Activated CD4-positive, alpha-beta memory T cell treated with anti-CD3 and anti-CD28 coated beads, Interleukin-2, amount 10 ng/mL, durations not matched to agents 7 days and 5 days (primary cell): ENCODE measurements around the gene PPP1R2. TPM values are rescaled to one million over a fixed set of nuclear protein-coding genes. Genes with fewer than 3 reads are reported as not detected.

ENCODE experiments used
- CTCF ChIA-PET: fragments of 350-600 bp; sonication (Branson Sonifier 250); formaldehyde crosslinking; loops from one replicate; lab custom pipeline; 2021; ENCODE audit warnings: antibody characterized with exemption, inconsistent platforms; lab: Charles Lee
- POLR2A ChIA-PET: fragments of 350-600 bp; sonication (Branson Sonifier 250); formaldehyde crosslinking; loops from one replicate; lab custom pipeline; 2021; ENCODE audit warnings: antibody characterized with exemption; lab: Charles Lee
- DNase-seq: peaks from one replicate; pipeline ENCODE4 v3.0.0-alpha.2; 2020
- H3K27ac Mint-ChIP-seq: one replicate; pipeline ENCODE4 v1.8.0; 2021; ENCODE audit warnings: mild to moderate bottlenecking, mixed read lengths
- H3K27me3 Mint-ChIP-seq: one replicate; pipeline ENCODE4 v1.8.0; 2021; ENCODE audit warnings: mixed read lengths
- H3K36me3 Mint-ChIP-seq: one replicate; pipeline ENCODE4 v1.8.0; 2021; ENCODE audit warnings: low read depth, mixed read lengths
- H3K4me1 Mint-ChIP-seq: one replicate; pipeline ENCODE4 v1.8.0; 2021; ENCODE audit warnings: mixed read lengths
- H3K4me3 Mint-ChIP-seq: one replicate; pipeline ENCODE4 v1.8.0; 2021; ENCODE audit warnings: mild to moderate bottlenecking, mixed read lengths
- H3K9me3 Mint-ChIP-seq: one replicate; pipeline ENCODE4 v1.8.0; 2021; ENCODE audit warnings: mixed read lengths
- total RNA-seq, 2 experiments: library from RNA; stranded (reverse); gene quantifications; one replicate each; pipeline ENCODE4 v1.2.3, GENCODE V29; 2021

Gene PPP1R2
- total RNA-seq, 2 experiments from 2014 or later: 75.0 to 81.8 TPM

DNA sequence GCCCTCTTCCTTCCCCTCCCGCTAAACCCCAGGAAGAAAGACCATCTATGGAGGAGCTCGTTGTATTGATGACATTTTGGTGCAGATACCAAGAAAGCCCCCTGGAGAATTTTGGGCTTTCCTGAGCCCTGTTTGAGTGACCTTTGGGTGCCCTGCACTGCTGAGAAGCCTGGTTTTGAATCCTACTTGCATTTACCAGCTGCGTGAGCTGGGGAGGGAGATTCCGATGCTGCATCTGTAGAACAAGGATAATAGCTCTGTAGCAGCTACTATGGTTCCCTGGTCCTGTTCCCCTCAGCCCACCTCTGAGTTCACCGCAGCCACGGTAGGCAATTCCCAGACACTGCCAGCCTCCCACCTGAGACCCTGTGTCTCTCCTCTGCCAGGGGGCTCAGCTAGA, 35.4 kb upstream of the PPP1R2 start:
- no peaks in the 10 kb centered on the region for H3K36me3 Mint-ChIP-seq
- ChIA-PET CTCF (no interaction called here), POLR2A (no interaction called here)
- DNase-seq: no peak
- no peak overlapping the region for H3K4me3 Mint-ChIP-seq
- H3K4me1 Mint-ChIP-seq: peaks cover 2% of the 10 kb centered on the region
- H3K27ac Mint-ChIP-seq: no peak overlapping the region
- no peaks in the 10 kb centered on the region for H3K9me3 Mint-ChIP-seq
- H3K27me3 Mint-ChIP-seq: peaks cover 5% of the 10 kb centered on the region

DNA sequence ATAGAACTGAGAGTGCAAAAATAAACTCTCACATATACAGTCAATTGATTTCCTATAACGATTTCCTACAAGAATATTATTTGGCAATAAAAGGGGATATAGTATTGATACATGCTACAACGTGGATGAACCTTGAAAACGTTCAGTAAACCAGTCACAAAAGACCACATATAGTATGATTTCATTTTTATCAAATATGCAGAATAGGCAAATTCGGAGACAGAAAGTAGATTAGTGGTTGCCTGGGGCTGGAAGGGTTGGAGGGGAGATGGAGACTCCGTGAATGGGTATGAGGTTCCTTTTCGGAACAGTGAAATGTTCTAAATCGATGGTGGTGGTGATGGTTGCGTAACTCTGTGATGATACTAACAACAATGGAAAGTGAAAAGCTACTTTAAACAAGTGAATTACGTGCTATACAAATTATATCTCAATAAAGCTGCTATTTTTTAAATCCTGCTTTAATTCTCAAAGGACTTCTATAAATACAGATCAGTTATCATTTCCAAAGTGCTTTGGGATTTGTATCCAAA, 34.6 kb upstream of the PPP1R2 start:
- Mint-ChIP-seq H3K27ac (no peak overlapping the region), H3K27me3 (peaks cover 5% of the 10 kb centered on the region), H3K4me3 (no peak overlapping the region), H3K36me3 (no peaks in the 10 kb centered on the region), H3K4me1 (peaks cover 2% of the 10 kb centered on the region), H3K9me3 (no peaks in the 10 kb centered on the region)
- ChIA-PET POLR2A (no interaction called here), CTCF (no interaction called here)
- DNase-seq: no peak

DNA sequence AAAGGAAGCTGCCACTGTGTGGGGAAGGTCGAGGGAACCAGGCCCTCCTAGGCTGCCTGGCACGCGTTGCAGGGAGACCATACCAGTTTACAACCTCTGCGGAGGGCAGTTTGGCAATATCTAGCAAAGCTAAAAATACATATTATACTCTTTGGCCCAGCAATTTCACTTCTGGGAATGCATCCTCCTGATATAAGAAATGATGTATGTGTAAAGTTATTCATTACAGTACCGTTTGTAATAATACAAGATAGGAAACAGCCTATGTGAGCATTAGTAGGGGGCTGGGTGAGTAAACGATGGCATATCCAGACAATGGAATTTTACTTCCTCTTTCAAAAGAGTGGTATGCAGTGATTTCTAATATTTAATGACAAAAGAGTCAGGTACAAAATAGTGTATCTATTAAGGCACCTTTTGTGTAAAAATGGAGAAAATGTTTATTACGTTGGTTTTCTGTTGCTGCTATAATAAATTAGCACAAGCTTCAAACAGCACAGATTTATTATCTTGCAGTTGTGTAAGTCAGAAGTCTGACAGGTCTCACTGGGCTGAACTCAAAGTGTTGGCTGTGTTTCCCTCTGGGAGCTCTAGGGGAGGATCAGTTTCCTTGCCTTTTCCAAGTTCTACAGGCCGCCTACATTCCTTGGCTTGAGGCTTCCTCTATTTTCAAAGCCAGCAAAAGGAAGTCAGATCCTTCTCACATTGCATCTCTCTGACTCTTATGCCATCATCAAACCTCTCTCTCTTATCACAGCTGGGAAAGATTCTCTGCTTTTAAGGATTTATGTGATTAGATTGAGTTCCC, 31.6 kb upstream of the PPP1R2 start:
- Mint-ChIP-seq H3K27me3 (peaks cover 5% of the 10 kb centered on the region), H3K4me3 (no peak overlapping the region), H3K4me1 (peaks cover 2% of the 10 kb centered on the region), H3K27ac (no peak overlapping the region), H3K36me3 (no peaks in the 10 kb centered on the region), H3K9me3 (no peaks in the 10 kb centered on the region)
- no peak for DNase-seq
- POLR2A ChIA-PET: no interaction called here
- CTCF ChIA-PET: no interaction called here

DNA sequence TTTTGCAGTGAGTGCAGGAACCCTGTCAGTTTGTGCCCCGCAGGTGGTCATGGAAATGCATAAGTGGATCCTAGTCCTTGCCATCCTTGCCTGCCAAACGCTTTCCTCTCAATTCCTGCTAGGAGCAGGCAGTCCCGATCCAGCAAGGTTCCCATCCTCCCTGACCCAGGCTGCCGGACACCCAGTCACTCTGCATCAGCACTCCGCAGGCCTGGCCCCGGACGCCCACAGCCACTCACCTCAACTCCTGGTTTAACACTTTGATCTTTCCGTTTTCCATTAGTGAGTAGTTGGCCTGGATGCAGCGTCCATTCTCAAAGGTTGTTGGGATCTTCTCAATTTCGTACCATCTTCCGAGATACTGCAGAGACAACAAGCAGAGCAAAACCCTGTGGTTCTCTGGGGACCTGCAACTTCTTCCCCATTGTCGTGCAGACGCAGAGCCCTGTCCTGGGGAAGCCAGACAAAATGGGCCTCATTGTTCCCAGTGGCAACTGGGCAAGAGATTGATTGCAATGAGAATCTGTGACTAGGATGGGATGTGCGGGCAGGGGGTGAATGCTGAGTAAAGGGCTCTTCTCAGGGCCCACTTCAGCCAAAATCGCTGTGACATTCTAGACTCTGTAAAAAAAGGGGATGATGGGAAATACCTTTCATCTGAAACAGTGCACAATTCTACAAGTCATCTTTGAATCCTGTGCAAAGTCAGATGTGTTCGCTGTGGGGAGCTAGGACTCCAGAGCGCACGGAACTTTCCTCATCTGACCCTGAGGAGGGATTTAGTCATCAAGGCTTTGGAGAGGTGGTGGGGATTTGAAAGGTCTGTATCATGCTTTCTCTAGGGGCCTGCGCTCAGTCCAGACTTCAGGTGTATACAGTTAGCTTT, 30.7 kb upstream of the PPP1R2 start:
- DNase-seq: no peak
- Mint-ChIP-seq H3K27ac (no peak overlapping the region), H3K4me3 (no peak overlapping the region), H3K27me3 (peaks cover 5% of the 10 kb centered on the region), H3K4me1 (peaks cover 2% of the 10 kb centered on the region), H3K36me3 (no peaks in the 10 kb centered on the region), H3K9me3 (no peaks in the 10 kb centered on the region)
- ChIA-PET CTCF (no interaction called here), POLR2A (no interaction called here)

DNA sequence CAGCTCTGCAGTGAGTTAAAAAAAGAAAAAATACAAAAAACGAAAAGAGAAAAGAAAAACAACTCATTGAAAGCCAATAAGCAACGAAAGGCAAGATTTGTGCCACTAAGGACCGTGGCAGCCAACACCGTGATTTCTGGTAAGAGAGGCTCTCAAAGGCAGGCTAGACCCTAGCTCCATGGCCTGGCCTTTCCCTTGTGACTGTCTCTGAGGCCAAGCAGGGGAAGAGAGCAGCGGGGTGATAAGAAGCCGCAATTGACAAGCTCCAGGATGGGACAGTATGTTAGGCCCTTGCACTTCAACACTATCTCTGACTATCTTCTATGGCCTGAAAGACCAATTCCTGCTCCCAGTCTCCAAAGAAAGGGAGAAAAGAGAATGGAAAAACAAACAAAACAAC, 28.2 kb upstream of the PPP1R2 start:
- no peak for DNase-seq
- ChIA-PET POLR2A (interaction anchor here (0.6 to 1.7 kb wide), 2 partner anchors 10 to 28 kb away, joined by 3 to 4 read pairs; partner anchors contain the start of gene PPP1R2), CTCF (interaction anchor here (1.0 kb wide), 1 partner anchor 12 kb away, joined by 3 read pairs; the partner anchor contains the start of gene APOD)
- peaks cover 5% of the 10 kb centered on the region for H3K27me3 Mint-ChIP-seq
- H3K9me3 Mint-ChIP-seq: no peaks in the 10 kb centered on the region
- no peak overlapping the region for H3K4me3 Mint-ChIP-seq
- H3K36me3 Mint-ChIP-seq: no peaks in the 10 kb centered on the region
- H3K27ac Mint-ChIP-seq: no peak overlapping the region
- no peaks in the 10 kb centered on the region for H3K4me1 Mint-ChIP-seq

DNA sequence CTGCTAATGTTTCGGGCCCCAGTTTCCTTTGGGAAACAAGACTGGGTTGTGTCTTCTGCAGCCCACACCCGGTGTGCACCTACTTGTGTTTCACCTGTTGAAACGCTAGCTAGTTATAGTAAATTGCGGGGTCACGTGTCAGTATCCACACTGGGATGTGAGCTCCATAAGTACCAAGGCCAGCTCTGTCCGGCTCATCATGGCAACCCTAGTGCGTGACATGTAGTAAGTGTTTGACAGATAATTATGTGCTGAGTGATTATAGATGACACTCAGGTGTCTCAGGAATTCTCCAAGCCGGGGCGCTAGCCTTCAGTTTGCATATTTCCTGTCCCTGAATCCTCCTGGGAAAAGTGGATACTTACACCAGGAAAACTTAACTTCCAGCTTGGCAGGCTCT, 27.8 kb upstream of the PPP1R2 start:
- CTCF ChIA-PET: interaction anchor here (1.0 to 1.1 kb wide), 2 partner anchors 13 to 300 kb away, joined by 3 to 4 read pairs; partner anchors contain the start of genes APOD and XXYLT1
- Mint-ChIP-seq H3K4me3 (no peak overlapping the region), H3K4me1 (no peaks in the 10 kb centered on the region), H3K27me3 (peaks cover 5% of the 10 kb centered on the region), H3K9me3 (no peaks in the 10 kb centered on the region), H3K27ac (no peak overlapping the region), H3K36me3 (no peaks in the 10 kb centered on the region)
- no peak for DNase-seq
- POLR2A ChIA-PET: interaction anchor here (0.6 to 1.7 kb wide), 2 partner anchors 10 to 28 kb away, joined by 3 to 4 read pairs; partner anchors contain the start of gene PPP1R2

DNA sequence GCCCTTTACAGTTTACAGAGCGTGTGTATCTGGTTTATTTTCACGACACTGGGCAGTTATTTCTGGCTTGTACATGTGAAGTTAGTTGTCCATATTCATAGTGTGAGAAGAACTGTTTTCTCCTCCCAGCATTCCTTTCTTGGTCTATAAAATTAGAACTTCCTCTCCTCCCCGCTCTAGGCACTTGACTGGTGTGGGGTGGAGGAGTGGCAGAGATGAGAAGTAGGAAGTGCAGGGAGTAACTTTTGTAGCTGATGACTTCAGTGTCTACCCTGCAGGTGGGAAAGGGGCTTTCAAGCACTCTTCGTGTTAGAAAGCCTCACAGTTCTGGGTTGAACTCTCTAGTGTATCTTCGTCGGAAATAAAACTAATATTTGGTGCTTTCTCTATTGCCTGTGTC, 27.2 kb upstream of the PPP1R2 start:
- CTCF ChIA-PET: interaction anchor here (1.0 to 1.1 kb wide), 2 partner anchors 13 to 299 kb away, joined by 3 to 4 read pairs; partner anchors contain the start of genes APOD and XXYLT1
- POLR2A ChIA-PET: interaction anchor here (1.7 kb wide), 1 partner anchor 27 kb away, joined by 4 read pairs; the partner anchor contains the start of gene PPP1R2

DNA sequence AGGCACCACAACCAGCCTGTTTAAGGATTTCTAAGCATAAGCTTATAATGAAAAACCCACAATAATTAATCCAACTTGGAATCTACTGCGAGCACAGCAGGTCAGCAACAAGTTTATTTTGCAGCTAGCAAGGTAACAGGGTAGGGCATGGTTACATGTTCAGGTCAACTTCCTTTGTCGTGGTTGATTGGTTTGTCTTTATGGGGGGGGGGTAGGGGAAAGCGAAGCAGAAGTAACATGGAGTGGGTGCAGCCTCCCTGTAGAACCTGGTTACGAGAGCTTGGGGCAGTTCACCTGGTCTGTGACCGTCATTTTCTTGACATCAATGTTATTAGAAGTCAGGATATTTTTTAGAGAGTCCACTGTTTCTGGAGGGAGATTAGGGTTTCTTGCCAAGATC, 25.5 kb upstream of the PPP1R2 start:
- no peak overlapping the region for H3K27ac Mint-ChIP-seq
- H3K4me3 Mint-ChIP-seq: no peak overlapping the region
- ChIA-PET POLR2A (no interaction called here), CTCF (interaction anchor here (4.1 kb wide), 1 partner anchor 13 kb away, joined by 15 read pairs; no protein-coding TSS in a partner anchor)
- H3K27me3 Mint-ChIP-seq: peaks cover 5% of the 10 kb centered on the region
- H3K4me1 Mint-ChIP-seq: no peaks in the 10 kb centered on the region
- H3K9me3 Mint-ChIP-seq: no peaks in the 10 kb centered on the region
- no peaks in the 10 kb centered on the region for H3K36me3 Mint-ChIP-seq
- DNase-seq: no peak

More for the DNA sequence above, 27.2 kb upstream of the PPP1R2 start:
- H3K9me3 Mint-ChIP-seq: no peaks in the 10 kb centered on the region
- no peak for DNase-seq
- no peaks in the 10 kb centered on the region for H3K36me3 Mint-ChIP-seq
- no peak overlapping the region for H3K4me3 Mint-ChIP-seq
- no peak overlapping the region for H3K27ac Mint-ChIP-seq
- H3K4me1 Mint-ChIP-seq: no peaks in the 10 kb centered on the region
- peaks cover 5% of the 10 kb centered on the region for H3K27me3 Mint-ChIP-seq

DNA sequence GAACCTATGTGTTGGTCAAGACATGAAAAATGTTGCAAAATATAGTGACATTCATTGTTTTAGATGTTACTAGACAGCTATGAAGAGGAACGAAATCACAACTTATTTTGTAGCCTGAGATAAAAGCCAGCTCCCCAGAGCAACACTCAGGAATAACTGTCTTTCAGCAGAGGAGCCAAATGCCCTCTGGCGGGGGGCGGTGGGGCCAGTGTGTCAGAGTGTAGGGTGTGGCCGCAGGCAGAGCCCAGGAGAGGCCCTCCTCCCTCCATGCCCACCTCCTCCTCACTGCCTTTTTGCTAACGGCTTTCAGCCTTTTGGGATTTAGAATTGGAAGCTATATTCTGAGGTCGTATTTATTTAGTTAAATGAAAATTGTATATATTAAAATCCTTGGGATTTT, 23.7 kb upstream of the PPP1R2 start:
- no peak for DNase-seq
- H3K27me3 Mint-ChIP-seq: peaks cover 5% of the 10 kb centered on the region
- no peak overlapping the region for H3K27ac Mint-ChIP-seq
- ChIA-PET CTCF (interaction anchor here (4.1 kb wide), 1 partner anchor 11 kb away, joined by 15 read pairs; no protein-coding TSS in a partner anchor), POLR2A (interaction anchor here (1.6 to 2.1 kb wide), 2 partner anchors 16 to 17 kb away, joined by 3 to 5 read pairs; partner anchors contain the start of gene APOD)
- H3K4me3 Mint-ChIP-seq: no peak overlapping the region
- H3K36me3 Mint-ChIP-seq: no peaks in the 10 kb centered on the region
- no peaks in the 10 kb centered on the region for H3K9me3 Mint-ChIP-seq
- H3K4me1 Mint-ChIP-seq: no peaks in the 10 kb centered on the region

DNA sequence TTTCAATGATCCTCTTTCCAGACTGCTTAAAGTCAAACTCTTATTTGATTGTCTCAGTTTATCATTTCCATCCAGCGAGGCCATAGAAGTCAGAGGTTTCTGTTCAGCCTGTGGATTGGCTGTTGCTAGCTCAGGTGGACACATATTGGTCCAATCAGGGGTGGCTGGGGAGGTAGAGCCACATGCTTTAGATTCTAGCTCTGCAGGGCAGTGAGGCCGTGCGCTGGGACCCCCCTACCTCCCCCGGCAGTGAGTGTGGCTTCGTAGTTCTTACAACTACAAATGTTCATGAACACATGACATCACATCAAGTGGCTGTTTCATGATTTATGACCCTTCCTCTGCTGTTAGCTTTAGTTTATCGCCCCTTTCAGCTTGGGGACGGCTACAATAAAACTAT, 22.6 kb upstream of the PPP1R2 start:
- ChIA-PET POLR2A (interaction anchor here (2.1 kb wide), 1 partner anchor 15 kb away, joined by 5 read pairs; no protein-coding TSS in a partner anchor), CTCF (interaction anchor here (4.1 kb wide), 1 partner anchor 10 kb away, joined by 15 read pairs; no protein-coding TSS in a partner anchor)
- Mint-ChIP-seq H3K36me3 (no peaks in the 10 kb centered on the region), H3K27ac (no peak overlapping the region), H3K27me3 (peaks cover 5% of the 10 kb centered on the region), H3K4me3 (no peak overlapping the region), H3K4me1 (no peaks in the 10 kb centered on the region), H3K9me3 (no peaks in the 10 kb centered on the region)
- no peak for DNase-seq

DNA sequence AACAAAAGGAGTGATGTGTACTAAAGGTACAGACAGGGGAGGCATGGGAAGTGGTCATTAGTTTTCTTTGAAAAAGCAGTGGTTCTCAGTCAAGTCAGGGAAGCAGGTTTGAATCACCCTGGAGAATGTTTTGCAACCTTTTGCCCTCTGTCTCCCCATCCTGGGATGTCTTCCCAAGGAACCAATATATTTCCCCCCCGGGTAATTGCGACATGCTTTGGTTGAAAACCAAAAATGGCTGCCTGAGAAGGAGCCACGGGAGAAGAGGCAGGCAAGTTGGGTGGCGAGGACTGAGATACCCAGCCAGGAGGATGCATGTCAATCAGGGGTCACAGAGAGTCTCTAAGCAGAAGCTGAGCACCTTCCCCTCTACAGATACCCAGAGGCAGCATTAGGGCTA, 20.2 kb upstream of the PPP1R2 start:
- Mint-ChIP-seq H3K4me3 (no peak overlapping the region), H3K9me3 (no peaks in the 10 kb centered on the region), H3K4me1 (peaks cover 4% of the 10 kb centered on the region), H3K27me3 (peaks cover 5% of the 10 kb centered on the region), H3K27ac (no peak overlapping the region), H3K36me3 (no peaks in the 10 kb centered on the region)
- CTCF ChIA-PET: no interaction called here
- POLR2A ChIA-PET: no interaction called here
- no peak for DNase-seq

DNA sequence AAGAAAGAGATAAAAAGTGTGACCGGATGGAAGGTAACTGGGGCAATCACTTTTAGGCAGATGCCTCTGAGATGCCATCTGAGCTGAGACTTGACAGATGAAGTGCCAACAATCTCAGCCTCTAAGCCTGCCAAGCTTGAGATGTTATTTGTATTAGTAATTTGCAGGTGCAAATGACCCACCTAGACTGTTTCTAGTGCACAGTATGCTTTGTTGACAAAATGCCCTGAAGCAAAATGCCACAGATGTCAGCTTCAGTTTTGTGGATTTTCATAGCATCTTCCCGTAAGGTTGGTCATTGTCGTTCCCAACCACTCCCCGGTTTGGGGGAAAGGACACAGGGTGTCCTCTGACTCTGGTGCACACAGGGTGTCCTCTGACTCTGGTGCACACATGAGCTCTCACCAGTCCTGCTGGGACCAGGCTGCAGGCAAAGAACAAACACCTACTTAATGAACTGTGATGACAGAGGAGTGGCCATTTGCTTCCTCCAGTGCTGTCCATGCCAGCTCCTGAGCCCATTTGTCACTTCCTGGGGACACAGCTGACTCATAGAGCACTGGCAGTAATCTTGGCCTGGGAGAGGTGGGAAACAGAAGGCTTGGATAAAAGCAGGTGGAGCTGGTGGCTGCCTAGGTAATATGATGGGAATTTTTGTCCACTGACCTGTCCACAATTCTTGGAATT, 16.7 kb upstream of the PPP1R2 start:
- POLR2A ChIA-PET: interaction anchor here (1.0 to 1.1 kb wide), 2 partner anchors 10 to 289 kb away, joined by 3 read pairs; partner anchors contain the start of gene XXYLT1
- DNase-seq: no peak
- Mint-ChIP-seq H3K27me3 (no peaks in the 10 kb centered on the region), H3K4me1 (peaks cover 13% of the 10 kb centered on the region), H3K4me3 (no peak overlapping the region), H3K27ac (no peak overlapping the region), H3K36me3 (no peaks in the 10 kb centered on the region), H3K9me3 (no peaks in the 10 kb centered on the region)
- CTCF ChIA-PET: interaction anchor here (1.0 to 1.6 kb wide), 2 partner anchors 10 to 17 kb away, joined by 3 to 5 read pairs; partner anchors contain the start of gene PPP1R2
